Measurements from ENCODE around the gene SIL1.

DNA sequence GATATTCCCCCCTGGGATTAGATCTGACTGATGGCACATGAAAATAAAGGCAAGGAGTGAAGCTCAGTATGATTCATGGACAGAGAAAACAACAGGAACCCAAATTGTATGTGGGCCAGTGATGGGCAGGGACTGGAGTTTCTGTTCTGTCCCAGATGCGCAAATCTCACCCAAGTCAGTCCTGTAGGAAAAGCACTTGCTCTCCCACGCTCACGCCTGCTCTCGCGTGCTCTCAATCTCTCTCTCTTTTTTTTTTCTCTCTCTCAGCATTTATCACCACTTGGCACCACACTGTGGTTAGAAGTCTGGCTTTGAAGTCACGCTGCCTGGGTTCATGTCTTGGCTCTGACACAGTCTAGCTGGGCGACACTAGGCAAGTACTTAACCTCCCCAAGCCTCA, 216.6 kb downstream of the SIL1 start:
- TF ChIP-seq KDM5A (IDR thresholded peaks at IDR 0.05), result no peak
- TF ChIP-seq, protein P1, sequence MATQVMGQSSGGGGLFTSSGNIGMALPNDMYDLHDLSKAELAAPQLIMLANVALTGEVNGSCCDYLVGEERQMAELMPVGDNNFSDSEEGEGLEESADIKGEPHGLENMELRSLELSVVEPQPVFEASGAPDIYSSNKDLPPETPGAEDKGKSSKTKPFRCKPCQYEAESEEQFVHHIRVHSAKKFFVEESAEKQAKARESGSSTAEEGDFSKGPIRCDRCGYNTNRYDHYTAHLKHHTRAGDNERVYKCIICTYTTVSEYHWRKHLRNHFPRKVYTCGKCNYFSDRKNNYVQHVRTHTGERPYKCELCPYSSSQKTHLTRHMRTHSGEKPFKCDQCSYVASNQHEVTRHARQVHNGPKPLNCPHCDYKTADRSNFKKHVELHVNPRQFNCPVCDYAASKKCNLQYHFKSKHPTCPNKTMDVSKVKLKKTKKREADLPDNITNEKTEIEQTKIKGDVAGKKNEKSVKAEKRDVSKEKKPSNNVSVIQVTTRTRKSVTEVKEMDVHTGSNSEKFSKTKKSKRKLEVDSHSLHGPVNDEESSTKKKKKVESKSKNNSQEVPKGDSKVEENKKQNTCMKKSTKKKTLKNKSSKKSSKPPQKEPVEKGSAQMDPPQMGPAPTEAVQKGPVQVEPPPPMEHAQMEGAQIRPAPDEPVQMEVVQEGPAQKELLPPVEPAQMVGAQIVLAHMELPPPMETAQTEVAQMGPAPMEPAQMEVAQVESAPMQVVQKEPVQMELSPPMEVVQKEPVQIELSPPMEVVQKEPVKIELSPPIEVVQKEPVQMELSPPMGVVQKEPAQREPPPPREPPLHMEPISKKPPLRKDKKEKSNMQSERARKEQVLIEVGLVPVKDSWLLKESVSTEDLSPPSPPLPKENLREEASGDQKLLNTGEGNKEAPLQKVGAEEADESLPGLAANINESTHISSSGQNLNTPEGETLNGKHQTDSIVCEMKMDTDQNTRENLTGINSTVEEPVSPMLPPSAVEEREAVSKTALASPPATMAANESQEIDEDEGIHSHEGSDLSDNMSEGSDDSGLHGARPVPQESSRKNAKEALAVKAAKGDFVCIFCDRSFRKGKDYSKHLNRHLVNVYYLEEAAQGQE (IDR thresholded peaks at IDR 0.05), result no peak

Measured in A549 (cell line).